Hippocampal formation (tissue), 2 donors: Measurements from ENCODE around the gene LRP5.
"Not testable (repeated sequence)": the region's sequence is repeated elsewhere in the genome, so short reads cannot be mapped to it uniquely, and the experiment has no call there.

ENCODE experiments used
- DNase-seq, 2 donors: peaks; one replicate each; lab custom pipeline; 2025; lab: John Stamatoyannopoulos, UW

LRP5 gene

DNA sequence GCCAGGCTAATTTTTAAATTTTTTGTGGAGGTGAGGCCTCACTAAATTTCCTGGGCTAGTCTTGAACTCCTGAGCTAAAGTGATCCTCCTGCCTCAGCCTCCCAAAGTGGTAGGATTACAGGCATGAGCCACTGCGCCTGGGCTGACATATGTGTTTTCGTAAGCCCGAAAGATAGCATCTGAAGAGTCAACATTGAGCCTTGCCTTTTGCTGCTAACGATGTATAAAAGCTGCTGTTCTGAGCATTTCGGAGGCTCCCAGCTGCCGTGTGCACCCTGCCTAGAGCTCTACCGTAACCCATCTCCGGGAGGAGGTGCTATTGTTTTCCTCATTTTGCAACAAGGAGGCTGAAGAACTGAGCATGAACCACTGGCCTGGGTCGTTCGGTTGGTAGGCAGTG is 130.0 kb downstream of the LRP5 start:
- DNase-seq = no peak

DNA sequence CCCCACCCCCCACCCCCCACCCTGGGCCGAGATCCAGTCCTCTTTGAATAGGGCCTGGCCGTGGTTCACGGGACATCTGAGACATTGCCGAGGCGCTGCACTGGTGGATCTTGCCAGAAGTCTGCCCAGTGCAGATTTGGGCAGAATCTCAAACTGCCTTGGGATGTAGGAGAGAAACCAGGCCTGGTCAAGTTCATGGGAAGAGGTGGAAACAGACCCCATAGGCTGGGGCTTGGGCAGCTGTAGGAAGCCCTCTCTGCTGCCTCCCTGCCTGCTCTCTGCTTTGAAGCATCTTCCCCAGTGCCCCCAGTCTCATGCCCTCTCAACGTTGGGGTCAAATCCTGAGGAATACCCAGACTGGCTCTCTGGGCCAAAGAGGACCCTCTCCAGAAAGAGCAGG is 132.2 kb downstream of the LRP5 start:
- no peak for DNase-seq

DNA sequence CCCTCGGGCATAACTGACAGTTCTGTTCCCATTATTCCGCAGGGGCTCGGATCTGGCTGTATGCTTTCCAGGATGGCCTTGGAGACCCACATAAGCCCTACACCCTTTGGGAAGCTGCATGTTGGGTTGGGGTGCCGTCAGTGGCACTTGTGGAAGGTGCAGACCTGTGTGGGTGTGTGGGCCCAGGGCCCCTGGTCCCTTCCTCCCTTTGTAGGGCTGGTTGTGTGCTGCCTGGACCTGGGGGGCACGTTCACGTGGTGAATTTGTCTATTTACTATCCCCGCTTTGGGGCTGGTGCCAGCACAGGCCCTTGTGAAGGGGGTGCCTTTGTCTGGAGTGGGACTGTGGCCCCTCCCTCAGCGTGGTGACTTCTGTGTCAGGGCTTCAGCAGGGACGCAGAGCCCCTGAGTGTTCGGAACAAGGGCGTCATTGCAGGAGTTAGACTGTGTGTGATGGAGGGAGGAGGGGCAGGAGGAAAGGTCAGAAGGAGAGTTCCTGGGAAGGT is 133.2 kb downstream of the LRP5 start:
- no peak for DNase-seq

DNA sequence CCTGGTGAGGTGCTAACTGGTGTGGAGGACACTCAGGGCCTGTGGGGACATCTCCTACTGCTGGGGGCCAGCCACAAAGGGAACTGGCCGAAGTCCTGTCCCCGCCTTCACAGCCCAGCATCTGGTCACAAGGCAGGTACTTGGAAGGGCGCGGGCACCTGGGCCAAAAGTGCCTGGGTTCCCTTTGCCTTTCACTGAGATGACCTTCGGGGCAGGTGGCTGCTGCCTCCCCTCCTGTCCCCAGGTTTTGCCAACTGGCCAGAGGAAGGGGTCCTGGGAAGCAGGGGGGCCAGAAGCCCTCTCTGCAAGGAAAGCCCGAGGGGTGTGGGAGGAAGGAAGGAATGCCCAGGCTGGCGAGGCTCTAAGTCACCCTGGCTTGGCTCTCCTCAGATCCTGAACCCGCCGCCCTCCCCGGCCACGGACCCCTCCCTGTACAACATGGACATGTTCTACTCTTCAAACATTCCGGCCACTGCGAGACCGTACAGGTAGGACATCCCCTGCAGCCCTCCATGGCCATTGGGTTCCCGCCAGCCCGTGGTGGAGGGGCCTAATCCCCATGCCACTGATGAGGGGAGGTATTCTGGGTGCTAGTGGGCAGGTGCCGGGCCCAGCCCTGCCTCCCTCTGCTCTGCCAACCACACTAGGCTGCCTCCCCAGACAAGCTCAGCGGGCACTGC is 133.8 kb downstream of the LRP5 start:
- no peak for DNase-seq

DNA sequence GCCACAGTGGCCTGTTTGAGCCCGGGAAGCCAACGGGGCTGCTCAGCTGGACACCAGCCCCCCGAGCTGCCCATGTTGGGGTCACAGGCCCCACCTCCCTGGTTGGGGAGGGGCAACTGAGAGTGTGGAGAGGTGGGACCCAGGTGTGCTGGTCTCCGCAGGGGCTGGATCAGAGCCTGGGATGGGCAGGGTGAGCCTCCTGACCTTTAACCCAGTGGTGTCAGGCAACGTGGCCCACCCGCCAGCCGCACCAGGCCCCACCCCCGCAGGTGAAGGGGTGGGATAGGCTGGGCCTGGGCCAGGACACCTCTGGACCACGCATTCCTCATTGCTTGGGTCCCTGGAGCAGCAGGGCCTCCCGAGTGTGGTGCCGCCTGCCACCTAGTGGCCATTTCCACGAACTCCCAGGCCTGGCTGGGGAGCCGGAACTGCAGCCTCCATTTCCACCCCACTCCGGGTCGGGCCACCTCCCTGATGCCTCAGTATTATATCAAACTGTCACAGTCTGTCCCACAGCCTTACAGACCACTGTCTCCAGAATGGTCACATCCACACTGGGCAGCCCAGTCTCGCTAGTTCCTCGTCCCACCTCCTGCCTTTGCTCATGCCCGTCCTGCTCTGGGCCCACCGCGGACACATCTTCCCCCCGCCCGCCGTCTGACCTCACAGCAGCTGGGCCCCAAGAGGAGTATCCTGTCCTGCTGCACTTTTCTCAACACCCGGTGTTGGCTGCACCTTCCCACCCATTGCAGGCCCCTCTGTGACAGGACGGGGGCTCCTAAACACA is 134.8 kb downstream of the LRP5 start:
- peak; percentile 36 to 53 for DNase-seq

DNA sequence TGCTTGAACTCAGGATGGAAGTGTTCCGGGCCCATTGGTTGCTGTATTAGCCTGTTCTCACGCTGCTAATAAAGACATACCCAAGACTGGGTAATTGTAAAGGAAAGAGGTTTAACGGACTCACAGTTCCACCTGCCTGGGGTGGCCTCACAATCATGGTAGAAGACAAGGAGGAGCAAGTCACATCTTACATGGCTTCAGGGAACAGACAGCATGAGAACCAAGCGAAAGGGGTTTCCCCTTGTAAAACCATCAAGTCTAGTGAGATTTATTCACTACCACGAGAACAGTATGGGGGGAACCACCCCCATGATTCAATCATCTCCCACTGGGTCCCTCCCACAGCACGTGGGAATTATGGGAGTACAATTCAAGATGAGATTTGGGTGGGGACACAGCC is 135.5 kb downstream of the LRP5 start:
- not testable (repeated sequence) for DNase-seq

DNA sequence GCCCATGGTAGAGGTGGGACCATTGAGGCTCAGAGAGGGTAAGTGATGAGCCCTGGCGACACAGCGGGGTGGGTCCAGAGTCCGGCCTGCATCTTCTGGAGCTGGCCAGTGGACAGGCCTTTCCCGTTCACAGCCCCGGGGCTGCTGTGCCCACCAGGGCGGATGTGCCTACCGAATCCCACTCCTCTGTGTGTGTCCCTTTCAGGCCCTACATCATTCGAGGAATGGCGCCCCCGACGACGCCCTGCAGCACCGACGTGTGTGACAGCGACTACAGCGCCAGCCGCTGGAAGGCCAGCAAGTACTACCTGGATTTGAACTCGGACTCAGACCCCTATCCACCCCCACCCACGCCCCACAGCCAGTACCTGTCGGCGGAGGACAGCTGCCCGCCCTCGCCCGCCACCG is 136.2 kb downstream of the LRP5 start:
- DNase-seq = no peak

DNA sequence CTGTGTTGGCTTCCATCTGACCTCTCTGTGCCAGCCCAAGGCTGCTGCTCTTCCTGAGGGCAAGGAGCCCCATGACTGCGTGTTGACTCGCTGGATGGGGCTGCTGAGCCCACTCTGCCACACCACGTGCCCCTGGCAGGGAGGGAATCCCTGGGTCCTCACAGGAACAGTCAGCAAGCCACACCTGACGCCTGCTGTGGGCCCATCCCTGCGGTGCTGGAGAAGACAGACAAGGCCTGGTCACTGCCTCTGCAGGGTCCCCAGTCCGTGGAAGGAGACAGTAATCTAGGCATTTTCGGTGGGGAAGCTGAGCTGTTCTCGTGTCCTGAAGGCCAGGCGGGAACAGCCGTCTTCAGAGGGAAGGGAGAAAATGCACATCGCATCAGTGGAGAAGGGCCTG is 137.6 kb downstream of the LRP5 start:
- no peak for DNase-seq

DNA sequence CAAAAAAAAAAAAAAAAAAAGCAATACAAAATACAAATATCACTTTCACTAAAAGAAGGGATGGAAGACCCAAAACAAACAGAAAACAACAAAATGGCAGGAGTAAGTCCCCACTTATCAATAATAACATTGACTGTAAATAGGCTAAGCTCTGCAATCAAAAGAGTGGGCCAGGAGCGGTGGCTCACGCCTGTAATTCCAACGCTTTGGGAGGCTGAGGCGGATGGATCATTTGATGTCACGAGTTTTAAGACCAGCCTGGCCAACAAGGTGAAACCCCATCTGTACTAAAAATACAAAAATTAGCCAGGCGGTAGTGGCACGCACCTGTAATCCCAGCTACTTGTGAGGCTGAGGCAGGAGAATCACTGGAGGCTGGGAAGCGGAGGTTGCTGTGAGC is 138.3 kb downstream of the LRP5 start:
- no peak for DNase-seq

DNA sequence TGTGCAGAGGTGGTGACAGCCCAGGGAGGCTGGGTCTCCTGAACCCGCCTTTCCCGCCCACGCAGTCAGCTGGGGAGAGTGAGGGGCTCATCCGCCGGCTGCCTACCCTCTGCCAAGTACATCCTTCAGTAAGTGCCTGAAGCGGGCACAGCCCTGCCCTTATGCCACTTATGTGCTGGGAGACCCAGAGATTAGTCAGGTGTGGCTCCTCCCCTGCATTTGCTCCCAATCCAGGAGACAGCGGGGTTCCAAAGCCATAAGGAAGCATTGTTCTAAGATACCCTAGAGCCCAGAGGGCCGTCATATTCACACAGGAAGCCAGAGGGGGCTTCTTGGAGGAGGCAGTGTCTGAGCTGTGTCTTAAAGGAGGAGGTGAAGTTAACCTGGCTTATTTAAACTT is 142.4 kb downstream of the LRP5 start:
- no peak for DNase-seq

DNA sequence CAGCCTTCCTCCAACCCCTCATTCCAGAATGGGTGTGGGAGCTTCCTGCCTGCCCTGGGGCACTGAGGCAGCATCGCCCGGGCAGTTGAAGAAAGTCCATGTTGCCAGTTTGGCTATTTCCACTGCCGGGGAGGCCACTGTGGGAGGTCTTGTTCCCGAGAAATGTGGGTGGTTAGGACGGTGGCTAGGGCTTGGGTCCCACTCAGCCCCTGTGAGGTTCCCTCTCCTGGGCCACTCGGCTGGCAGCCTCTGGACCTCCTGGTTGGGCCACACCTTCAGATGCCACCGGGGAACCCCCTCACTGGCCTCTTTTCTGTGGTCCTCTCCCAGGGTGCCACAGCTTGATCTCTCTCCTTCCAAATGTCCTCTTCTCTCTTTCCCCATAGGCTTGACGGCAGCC is 143.1 kb downstream of the LRP5 start:
- no peak for DNase-seq

DNA sequence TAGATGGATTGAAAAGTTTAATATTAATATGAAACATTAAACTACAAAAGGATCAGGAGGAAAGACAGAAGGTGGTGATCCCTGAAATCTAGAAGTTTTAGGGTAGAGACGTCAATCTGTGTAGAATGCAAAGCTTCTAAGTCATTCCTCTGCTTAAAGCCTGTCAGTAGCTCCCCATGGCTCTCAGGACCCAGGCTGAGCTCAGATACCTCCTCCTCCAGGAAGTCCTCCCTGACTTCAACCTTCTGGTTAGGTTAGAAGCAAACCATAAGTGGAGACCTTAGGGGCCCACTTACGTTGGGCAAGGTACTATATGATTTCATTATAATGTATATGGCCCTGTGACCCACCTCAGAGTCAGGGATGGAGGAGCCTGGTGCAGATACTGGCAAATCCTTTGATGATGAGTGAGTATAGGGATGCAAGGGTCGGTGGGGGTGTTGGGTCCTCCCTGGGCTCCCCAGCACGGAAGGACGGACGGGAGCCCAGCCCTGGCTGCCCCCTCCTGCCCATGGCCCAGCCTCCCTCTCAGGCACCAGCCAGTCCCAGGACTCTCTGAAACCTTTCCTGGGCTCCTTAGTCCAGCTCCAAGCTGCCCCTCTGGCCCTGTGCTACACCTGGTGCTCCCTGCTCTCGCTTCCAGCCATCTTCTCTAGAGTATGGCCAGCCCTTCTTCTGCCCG is 145.0 kb downstream of the LRP5 start:
- DNase-seq = no peak

DNA sequence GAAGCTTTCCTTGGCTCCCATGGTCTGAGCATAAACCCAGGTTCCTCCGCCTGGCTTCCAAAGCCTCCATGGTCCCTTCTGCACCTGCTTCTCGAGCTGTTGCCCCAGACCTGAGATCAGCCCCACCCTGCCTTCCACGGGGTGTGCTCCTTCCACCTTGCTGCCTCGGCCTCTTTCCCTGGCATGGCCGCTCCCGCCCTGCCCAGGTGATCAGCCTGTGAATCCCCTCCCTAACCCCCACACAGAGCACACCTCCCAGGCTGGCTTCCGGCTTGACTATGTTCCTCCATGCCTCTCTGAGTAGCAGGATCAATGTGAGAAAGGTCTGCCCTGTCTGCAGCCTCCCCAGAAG is 145.5 kb downstream of the LRP5 start:
- no peak for DNase-seq

DNA sequence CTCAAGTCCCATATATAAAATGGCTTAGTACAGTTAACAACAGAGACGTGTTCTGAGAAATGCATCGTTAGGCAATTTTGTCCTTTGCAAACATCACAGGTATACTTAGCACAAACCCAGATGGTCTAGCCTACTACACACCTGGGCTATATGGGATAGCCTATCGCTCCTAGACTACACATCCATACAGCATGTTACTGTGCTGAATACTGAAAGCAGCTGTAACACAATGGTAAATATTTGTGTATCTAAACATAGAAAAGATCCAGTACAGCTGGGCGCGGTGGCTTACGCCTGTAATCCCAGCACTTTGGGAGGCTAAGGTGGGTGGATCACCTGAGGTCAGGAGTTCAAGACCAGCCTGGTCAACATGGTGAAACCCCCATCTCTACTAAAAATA is 145.9 kb downstream of the LRP5 start:
- DNase-seq = not testable (repeated sequence)

DNA sequence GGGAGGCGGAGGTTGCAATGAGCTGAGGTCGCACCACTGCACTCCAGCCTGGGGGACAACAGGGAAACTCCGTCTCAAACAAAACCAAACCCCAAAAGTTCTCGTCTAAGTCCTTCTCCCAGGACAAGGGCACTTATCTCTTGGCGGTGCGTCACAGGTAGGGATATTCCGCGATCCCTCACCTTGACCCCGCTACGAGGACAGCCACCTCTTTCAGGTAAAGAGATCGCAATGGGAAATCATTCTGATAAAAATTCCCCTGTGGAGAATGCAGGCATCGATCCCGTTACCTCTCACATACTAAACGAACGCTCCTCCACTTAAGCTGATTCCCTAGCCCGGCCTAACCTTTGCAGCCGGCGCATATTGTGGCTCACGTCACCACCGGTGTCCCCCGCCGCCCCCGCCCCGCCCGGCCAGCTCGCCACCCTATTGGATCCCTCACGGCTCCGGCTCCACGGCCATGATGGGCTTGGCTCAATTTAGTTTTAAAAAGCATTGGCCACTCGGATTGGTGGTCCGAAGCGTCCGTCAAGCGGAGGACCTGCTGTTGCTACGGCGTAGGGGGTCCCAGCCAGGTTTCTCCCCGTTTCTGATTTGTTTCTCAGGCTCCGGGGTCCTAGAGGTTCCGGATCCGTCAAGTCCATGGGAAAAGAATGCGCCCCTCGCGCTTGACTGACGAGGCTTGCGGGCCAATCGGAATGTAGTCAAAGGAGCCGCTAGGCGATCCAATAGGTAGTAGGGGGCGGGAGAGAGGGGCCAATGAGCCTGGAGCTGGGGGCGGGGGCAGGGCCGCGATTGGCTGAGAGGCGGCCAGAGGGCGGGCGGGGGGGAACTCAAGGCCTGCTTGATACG is 147.7 kb downstream of the LRP5 start:
- peak; percentile 97 to 98 for DNase-seq

DNA sequence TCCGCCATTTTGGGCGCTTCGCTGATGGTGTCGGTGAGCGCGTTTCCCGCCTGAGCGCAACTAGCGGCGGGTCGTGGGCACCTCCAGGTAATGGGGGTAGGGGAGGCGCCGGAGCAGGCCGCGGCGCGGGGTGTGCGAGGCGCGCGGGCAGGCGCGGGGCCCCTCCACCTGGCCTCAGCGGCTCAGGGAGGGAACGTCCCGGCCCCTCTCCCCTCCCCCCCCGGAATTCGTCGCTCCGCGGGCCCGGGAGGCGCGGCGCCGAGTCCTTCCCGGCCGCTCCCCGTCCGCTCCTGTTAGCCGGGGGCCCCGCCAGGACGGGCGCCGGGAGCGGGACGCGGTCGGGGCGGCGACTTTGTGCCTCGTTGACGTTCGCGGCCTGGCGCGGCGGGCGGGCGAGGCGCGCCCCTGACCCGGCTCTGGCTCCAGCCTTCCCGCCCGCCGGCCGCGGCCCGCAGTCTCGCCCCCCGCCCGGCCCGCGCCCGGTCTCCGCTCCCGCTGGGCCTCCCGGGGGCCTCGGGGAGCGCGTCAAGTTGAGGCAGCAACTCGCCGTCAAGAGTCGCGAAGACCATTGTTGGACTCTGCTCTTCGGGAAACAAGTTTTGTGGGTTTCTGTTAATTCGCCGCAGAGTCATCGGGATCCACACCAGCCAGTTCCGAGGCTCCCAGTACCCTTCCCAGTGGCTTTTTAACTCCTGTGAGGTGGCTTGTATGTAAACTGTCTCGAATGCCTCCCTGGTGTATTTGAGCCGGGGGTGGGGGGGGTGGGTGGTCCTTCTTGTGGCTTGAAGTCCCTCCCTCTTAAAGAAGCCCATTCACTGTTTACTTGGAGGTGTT is 148.6 kb downstream of the LRP5 start, which contains the start of gene PPP6R3:
TSS of gene PPP6R3 (plus strand) at position 12 of the 834 bp plus-strand sequence. CDS start 76,913 bp downstream, outside the sequence.
- no peak for DNase-seq

DNA sequence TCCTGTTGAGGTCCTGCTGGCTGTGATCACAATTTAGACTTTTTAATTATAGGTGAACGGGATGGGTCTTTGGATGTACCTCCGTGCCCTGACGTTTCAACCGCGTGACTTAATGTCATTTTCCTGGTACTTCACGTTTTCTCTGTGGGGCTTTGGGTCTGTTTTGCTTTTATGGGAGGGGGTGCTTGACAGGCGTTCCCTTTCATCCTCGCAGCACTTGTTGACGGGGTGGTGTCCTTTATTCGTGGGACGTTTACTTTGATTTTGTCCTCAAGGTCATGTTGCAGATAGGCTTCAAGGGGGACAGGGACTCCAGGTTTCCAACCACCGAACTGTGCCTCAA is 149.2 kb downstream of the LRP5 start:
- no peak for DNase-seq

DNA sequence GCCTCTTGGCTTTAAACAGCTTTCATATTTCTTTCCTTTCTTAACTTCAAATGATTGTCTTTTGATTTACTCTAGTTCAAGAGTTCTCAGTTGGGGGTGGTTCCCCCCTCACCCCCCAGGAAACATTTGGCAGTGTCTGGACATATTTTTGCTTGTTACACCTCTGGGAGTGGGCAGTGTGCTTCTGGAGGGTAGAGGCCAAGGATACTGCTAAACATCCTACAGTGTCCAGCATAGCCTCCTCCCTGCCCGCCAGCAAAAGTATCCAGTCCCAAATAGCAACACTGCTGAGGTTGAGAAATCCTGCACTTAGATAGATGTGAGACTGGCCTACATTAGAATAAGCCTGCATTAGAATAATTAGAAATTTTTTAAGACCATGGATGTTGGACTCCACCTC is 151.3 kb downstream of the LRP5 start:
- DNase-seq = no peak

DNA sequence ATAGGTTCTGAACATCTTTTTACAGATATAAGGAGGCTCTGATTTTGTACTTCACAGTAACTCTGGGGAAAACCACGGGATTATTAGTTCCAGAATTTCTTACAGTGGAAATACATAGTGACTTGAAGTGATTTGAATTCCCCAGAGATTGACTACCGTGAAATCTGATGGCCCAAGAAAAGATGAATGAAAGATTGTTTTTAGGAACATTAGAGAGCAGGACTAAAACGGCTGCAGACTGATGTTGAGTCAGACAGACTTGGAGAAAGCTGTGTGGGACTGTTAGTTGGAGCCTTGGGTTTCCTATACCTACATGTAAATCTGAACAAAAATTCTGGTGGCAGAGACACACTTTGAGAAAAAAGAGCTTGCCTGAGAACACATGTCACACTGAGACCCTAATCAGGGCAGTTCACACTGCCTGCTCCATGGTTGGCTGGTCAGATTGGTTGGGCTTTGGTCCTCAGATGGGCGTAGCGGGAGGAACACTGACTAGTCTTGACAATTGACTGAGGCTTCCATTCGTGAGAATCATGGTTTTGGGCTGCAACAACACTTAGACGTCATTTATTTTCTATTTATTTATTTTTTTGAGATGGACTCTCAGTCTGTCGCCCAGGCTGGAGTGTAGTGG is 154.9 kb downstream of the LRP5 start:
- DNase-seq = no peak

DNA sequence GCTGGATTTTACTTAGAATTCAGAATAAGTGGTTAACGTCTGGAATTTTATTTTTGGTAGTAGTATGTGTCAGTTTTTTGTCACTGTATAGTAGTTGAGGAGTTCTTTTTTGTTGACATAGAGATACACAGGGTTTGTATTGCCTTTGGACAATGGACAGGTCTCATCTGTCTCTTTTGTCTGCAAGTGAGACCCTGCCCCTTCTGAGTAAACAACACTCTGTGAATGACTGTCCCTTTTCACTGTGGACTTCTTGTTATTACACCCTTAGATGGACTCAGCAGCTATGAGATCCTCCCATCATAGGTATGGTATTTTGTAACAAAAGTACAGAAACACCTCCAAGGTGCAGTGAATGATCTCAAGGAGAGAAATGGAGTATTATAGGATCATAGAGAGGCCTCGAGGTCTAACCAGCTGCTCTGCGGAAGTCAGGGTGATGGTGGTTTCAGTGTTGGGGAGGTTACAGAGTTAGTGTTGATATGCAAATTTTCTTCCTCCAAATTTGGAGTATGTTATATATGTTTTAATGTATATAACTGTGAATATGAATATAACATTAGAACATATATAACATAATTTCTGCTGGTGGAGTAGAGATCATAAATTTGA is 155.9 kb downstream of the LRP5 start:
- no peak for DNase-seq
